Kidney (tissue), 14 donors: ENCODE data around the gene CREB3L4. TPM values are rescaled to one million over a fixed set of nuclear protein-coding genes. Genes with fewer than 3 reads are reported as not detected.
A peak's percentile ranks its signal among the peaks of the same experiment; 100 is the strongest.

Experiments
- DNase-seq, 5 donors: peaks; one replicate each; pipeline ENCODE4 v3.0.0-alpha.2; 2013 to 2020
- FAIRE-seq: peaks from 2 replicates; lab custom pipeline; 2012; peaks lifted over from hg19 to GRCh38; lab: Jason Lieb, UNC
- H3K27ac ChIP-seq, 2 donors: one replicate each; pipeline ENCODE4 v1.7.0; 2013; ENCODE audit warnings: low read depth in 2 of 2, low read length in 2 of 2, inconsistent platforms in 1 of 2
- H3K27me3 ChIP-seq: one replicate; pipeline ENCODE4 v1.7.1; 2013; ENCODE audit warnings: low read length, inconsistent platforms; ENCODE audit not compliant: control insufficient read depth, insufficient read depth
- H3K36me3 ChIP-seq, 3 donors: one replicate each; pipeline versions ENCODE4 v1.7.0 to v1.7.1; 2013; ENCODE audit warnings: low read length in 3 of 3, control low read depth in 1 of 3, inconsistent platforms in 1 of 3; ENCODE audit not compliant: insufficient read depth in 3 of 3, control insufficient read depth in 2 of 3
- H3K4me1 ChIP-seq, 3 donors: one replicate each; pipeline versions ENCODE4 v1.7.0 to v1.7.1; 2013; ENCODE audit warnings: low read length in 3 of 3, inconsistent platforms in 1 of 3, low read depth in 1 of 3; ENCODE audit not compliant: control insufficient read depth in 2 of 3, insufficient read depth in 2 of 3
- H3K4me3 ChIP-seq, 3 donors: one replicate each; pipeline versions ENCODE4 v1.7.0 to v1.8.1; 2013; ENCODE audit warnings: low read length in 3 of 3, control low read depth in 1 of 3, inconsistent platforms in 1 of 3
- H3K9ac ChIP-seq, 3 donors: one replicate each; pipeline versions ENCODE4 v1.7.0 to v1.7.1; 2013; ENCODE audit warnings: low read length in 3 of 3, control low read depth in 1 of 3, inconsistent platforms in 1 of 3
- H3K9me3 ChIP-seq, 3 donors: one replicate each; pipeline versions ENCODE4 v1.7.0 to v1.7.1; 2013; ENCODE audit warnings: low read length in 3 of 3, control low read depth in 1 of 3, inconsistent platforms in 1 of 3; ENCODE audit not compliant: control insufficient read depth in 2 of 3, insufficient read depth in 1 of 3
- CTCF ChIP-seq: IDR thresholded peaks from 3 replicates; pipeline ENCODE4 v1.5.1; 2012; ENCODE audit warnings: mild to moderate bottlenecking, moderate library complexity, borderline replicate concordance; ENCODE audit not compliant: insufficient read depth; ENCODE audit errors: extremely low read depth
- intact Hi-C: fragments of 100-400 bp; cut with DNase I; formaldehyde crosslinking; loops from one replicate; pipeline ENCODE4 v1.11.1; 2022
- polyA plus RNA-seq: library from polyadenylated mRNA; stranded (reverse); fragments of 350-450 nt; fragmentation: Illumina TruSeq; extraction: RNeasy Lipid Tissue Mini Kit (QIAGEN cat#74804); gene quantifications from one replicate; pipeline ENCODE4 v1.2.3, GENCODE V29; 2014; ENCODE audit warnings: low read depth, low replicate concordance; ENCODE audit not compliant: insufficient read depth
- total RNA-seq: library from RNA; stranded (reverse); fragmentation: NEBNext Ultra II Directional; extraction: Animal tissue kit (Norgen Biotek cat#: 25700); gene quantifications from one replicate; pipeline ENCODE4 v1.2.1, GENCODE V29; 2021
- donor health status: control.
- donor health status: control.
- donor health status: control.
- donor health status: control.
- donor health status: control.
- donor health status: DM: yes; HTN: yes; CAD: no.
- donor health status: Normal renal cell carcinoma (clear cell type).

CREB3L4 gene
- total and polyA plus RNA-seq, 2 donors from 2014 or later: 9.3 to 10.9 TPM

DNA sequence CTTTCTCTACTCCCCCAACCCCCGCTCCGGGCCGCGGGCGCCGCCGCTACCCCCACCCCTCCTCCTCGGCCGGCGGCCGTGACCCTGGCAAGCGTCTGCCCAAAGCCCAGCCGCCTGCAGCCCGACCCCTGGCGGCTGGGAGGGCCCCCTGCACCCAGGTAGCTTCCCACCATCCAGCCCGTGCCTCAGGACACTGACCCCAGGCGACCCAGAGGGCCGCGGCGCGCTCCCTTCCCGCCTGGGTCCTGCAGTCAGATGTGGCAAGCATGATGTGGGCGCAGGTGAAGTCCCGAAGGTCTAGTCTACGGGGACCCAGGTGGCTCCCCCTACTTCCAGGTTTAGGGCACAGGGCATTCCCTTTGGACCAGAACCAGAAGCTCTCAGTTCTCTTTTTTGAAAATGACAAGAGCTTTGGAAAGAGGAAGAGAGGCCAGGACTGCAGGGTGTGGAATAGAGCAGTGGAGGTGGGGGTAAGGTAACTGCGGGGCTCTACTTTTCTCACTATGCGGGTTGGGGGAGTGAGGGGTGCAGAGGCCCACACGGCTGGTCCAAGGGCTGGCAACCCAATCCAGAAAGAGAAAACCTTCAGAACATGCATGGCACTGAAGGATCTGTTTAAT lies 21.0 kb upstream of the CREB3L4 start, which contains the start of gene DENND4B:
Gene DENND4B (minus strand): TSS at position 97 of the 620 bp plus-strand sequence. CDS start 2,344 bp downstream, outside the sequence.
- DNase-seq (peak; percentile 84 to 95 (median 89)), FAIRE-seq (no peak)
- Histone ChIP-seq H3K27me3 (no peaks in the 10 kb centered on the region), H3K36me3 (peaks cover 2 to 35% (median 11%) of the 10 kb centered on the region in 3 donors), H3K9me3 (no peaks in the 10 kb centered on the region), H3K27ac (peak within 1 kb of the TSS; percentile 86 to 90), H3K9ac (peak within 1 kb of the TSS; percentile 25 to 80 (median 75)), H3K4me1 (peaks cover 0 to 16% (median 3%) of the 10 kb centered on the region in 3 donors), H3K4me3 (peak within 1 kb of the TSS; percentile 58 to 83 (median 65))
- TF ChIP-seq CTCF: peak; percentile 91
- intact Hi-C loops: no loop called here

GRCh38 chr1:153951183-153951582 lies 16.5 kb upstream of the CREB3L4 start:
- no peak for FAIRE-seq
- no peak for TF ChIP-seq CTCF
- H3K9ac ChIP-seq: no peak overlapping the region
- H3K9me3 ChIP-seq: no peaks in the 10 kb centered on the region
- H3K27me3 ChIP-seq: no peaks in the 10 kb centered on the region
- H3K4me1 ChIP-seq: peaks cover 0 to 6% (median 4%) of the 10 kb centered on the region in 3 donors
- no peak overlapping the region for H3K4me3 ChIP-seq
- DNase-seq: peak in 1 of 5 donors; percentile 35
- H3K36me3 ChIP-seq: peaks cover 0 to 41% (median 25%) of the 10 kb centered on the region in 3 donors
- intact Hi-C loops: no loop called here
- H3K27ac ChIP-seq: no peak overlapping the region

GRCh38 chr1:153951801-153952200 lies 15.9 kb upstream of the CREB3L4 start:
- no peak for TF ChIP-seq CTCF
- FAIRE-seq (no peak), DNase-seq (peak in 1 of 5 donors; percentile 45)
- H3K9me3 ChIP-seq: no peaks in the 10 kb centered on the region
- H3K4me1 ChIP-seq: peaks cover 0 to 9% (median 8%) of the 10 kb centered on the region in 3 donors
- peaks cover 0 to 41% (median 25%) of the 10 kb centered on the region in 3 donors for H3K36me3 ChIP-seq
- H3K4me3 ChIP-seq: no peak overlapping the region
- no peaks in the 10 kb centered on the region for H3K27me3 ChIP-seq
- no peak overlapping the region for H3K27ac ChIP-seq
- intact Hi-C loops: no loop called here
- no peak overlapping the region for H3K9ac ChIP-seq
